IMR-90 (cell line): ENCODE data around the gene HIGD1C. TPM values are rescaled to one million over a fixed set of nuclear protein-coding genes. Genes with fewer than 3 reads are reported as not detected.

ENCODE experiments used
- ATAC-seq: fragments of 200-7000 bp; cut with Tn5 transposase; 2 replicates; pipeline ENCODE4 v1.9.1; 2020; ENCODE audit warnings: low read depth, mild to moderate bottlenecking, moderate library complexity
- BruUV-seq: library from RNA; stranded (reverse); fragments of 400-500 nt; replicated peaks from 2 replicates; lab custom pipeline; 2021; lab: Mats Ljungman, UMichigan
- CTCF ChIA-PET: fragments of 300-600 bp; formaldehyde crosslinking; extraction: SDS; loops from one replicate; lab custom pipeline; 2021; ENCODE audit warnings: antibody characterized with exemption; lab: Yijun Ruan, JAX
- POLR2A ChIA-PET: fragments of 300-600 bp; sonication (Branson Sonifier 250); formaldehyde crosslinking; loops from one replicate; lab custom pipeline; 2022; ENCODE audit warnings: antibody characterized with exemption; ENCODE audit not compliant: unreplicated experiment; lab: Charles Lee
- DNase-seq: peaks from one replicate; pipeline ENCODE4 v3.0.0; 2013
- H2AFZ ChIP-seq: replicated peaks from 2 replicates; pipeline ENCODE3; 2013; ENCODE audit warnings: low read length, mild to moderate bottlenecking; ENCODE audit not compliant: poor library complexity
- H2AK5ac ChIP-seq: 2 replicates; pipeline ENCODE4 v1.6.1; 2013; ENCODE audit warnings: low read depth, low read length, inconsistent platforms
- H2AK9ac ChIP-seq: replicated peaks from 2 replicates; pipeline ENCODE3; 2013; ENCODE audit warnings: mild to moderate bottlenecking, low read depth, low read length, moderate library complexity; ENCODE audit not compliant: poor library complexity
- H2BK120ac ChIP-seq: 2 replicates; pipeline ENCODE4 v1.6.1; 2013; ENCODE audit warnings: low read depth, low read length, inconsistent platforms
- H2BK15ac ChIP-seq: 3 replicates; pipeline ENCODE4 v1.6.1; 2013; ENCODE audit warnings: low read depth, low read length, inconsistent platforms
- H2BK20ac ChIP-seq: 2 replicates; pipeline ENCODE4 v1.6.1; 2013; ENCODE audit warnings: low read depth, mild to moderate bottlenecking, inconsistent platforms, low read length, moderate library complexity
- H2BK5ac ChIP-seq: 2 replicates; pipeline ENCODE4 v1.6.1; 2013; ENCODE audit warnings: mild to moderate bottlenecking, low read depth, low read length, inconsistent platforms; ENCODE audit not compliant: poor library complexity, severe bottlenecking
- H3K14ac ChIP-seq: replicated peaks from 2 replicates; pipeline ENCODE4 v1.6.1; 2013; ENCODE audit warnings: low read depth, low read length, inconsistent platforms
- H3K18ac ChIP-seq: 2 replicates; pipeline ENCODE4 v1.6.1; 2013; ENCODE audit warnings: low read depth, low read length, control low read depth
- H3K23ac ChIP-seq: 2 replicates; pipeline ENCODE4 v1.6.1; 2013; ENCODE audit warnings: low read depth, low read length, inconsistent platforms
- H3K27ac ChIP-seq: 2 replicates; pipeline ENCODE4 v1.5.1; 2013; ENCODE audit warnings: mild to moderate bottlenecking, control low read depth, low read length; ENCODE audit not compliant: insufficient read depth
- H3K27me3 ChIP-seq: 2 replicates; pipeline ENCODE4 v1.6.1; 2013; ENCODE audit warnings: low read length; ENCODE audit not compliant: control insufficient read depth, insufficient read depth
- H3K36me3 ChIP-seq: 2 replicates; pipeline ENCODE4 v1.6.1; 2013; ENCODE audit warnings: low read length, mixed read lengths; ENCODE audit not compliant: control insufficient read depth, insufficient read depth
- H3K4ac ChIP-seq: 2 replicates; pipeline ENCODE4 v1.6.1; 2013; ENCODE audit warnings: low read depth, low read length, inconsistent platforms
- H3K4me1 ChIP-seq: 2 replicates; pipeline ENCODE4 v1.6.1; 2013; ENCODE audit warnings: low read length, mixed read lengths; ENCODE audit not compliant: control insufficient read depth, insufficient read depth
- H3K4me2 ChIP-seq: 2 replicates; pipeline ENCODE4 v1.6.1; 2013; ENCODE audit warnings: low read depth, mild to moderate bottlenecking, control low read depth, low read length, moderate library complexity
- H3K4me3 ChIP-seq: 2 replicates; pipeline ENCODE4 v1.5.1; 2013; ENCODE audit warnings: low read depth, mild to moderate bottlenecking, control low read depth, low read length, moderate library complexity; ENCODE audit not compliant: insufficient read depth
- H3K56ac ChIP-seq: 2 replicates; pipeline ENCODE4 v1.6.1; 2013; ENCODE audit warnings: low read length, inconsistent platforms; ENCODE audit not compliant: insufficient read depth; ENCODE audit errors: extremely low read depth
- H3K79me1 ChIP-seq, 2 experiments: 2 replicates each; pipeline ENCODE4 v1.6.1; 2013; ENCODE audit warnings: low read length in 2 of 2, inconsistent platforms in 1 of 2, low read depth in 1 of 2
- H3K9ac ChIP-seq: 2 replicates; pipeline ENCODE4 v1.6.1; 2013; ENCODE audit warnings: low read depth, low read length, control low read depth
- H3K9me1 ChIP-seq: 2 replicates; pipeline ENCODE4 v1.6.1; 2013; ENCODE audit warnings: low read length, inconsistent platforms; ENCODE audit not compliant: insufficient read depth
- H3K9me3 ChIP-seq: 2 replicates; pipeline ENCODE4 v1.6.1; 2013; ENCODE audit warnings: low read length; ENCODE audit not compliant: control insufficient read depth, insufficient read depth
- H4K20me1 ChIP-seq: 2 replicates; pipeline ENCODE4 v1.6.1; 2013; ENCODE audit warnings: low read length, inconsistent platforms; ENCODE audit not compliant: insufficient read depth
- H4K5ac ChIP-seq: 2 replicates; pipeline ENCODE4 v1.6.1; 2013; ENCODE audit warnings: mild to moderate bottlenecking, low read depth, low read length, control low read depth
- H4K8ac ChIP-seq, 2 experiments: 2 replicates each; pipeline ENCODE4 v1.6.1; 2013; ENCODE audit warnings: low read depth in 2 of 2, low read length in 2 of 2, control low read depth in 1 of 2, inconsistent platforms in 1 of 2
- H4K91ac ChIP-seq: 2 replicates; pipeline ENCODE4 v1.6.1; 2013; ENCODE audit warnings: low read depth, low read length, inconsistent platforms; ENCODE audit not compliant: insufficient read depth
- MAFK ChIP-seq: IDR thresholded peaks from 2 replicates; pipeline ENCODE4 v1.6.1; 2012; ENCODE audit warnings: low read depth, low read length, improper control_type of control experiment
- MXI1 ChIP-seq: IDR thresholded peaks from 2 replicates; pipeline ENCODE4 v1.6.1; 2012; ENCODE audit warnings: low read depth, mild to moderate bottlenecking, low read length, moderate library complexity, borderline replicate concordance
- WGBS, 2 experiments: methylation state at CpG; one replicate each; pipeline versions ENCODE4 v1.1.5 to v1.1.7; 2013; ENCODE audit warnings: missing lambda C conversion rate in 2 of 2; ENCODE audit not compliant: insufficient read length in 1 of 2; ENCODE audit errors: extremely low coverage in 2 of 2; 5-methylcytosine and 5-hydroxymethylcytosine counted together
- dilution Hi-C: fragments of 300-500 bp; cut with HindIII; formaldehyde crosslinking; loops from one replicate; pipeline ENCODE4 v1.14.3; 2018; ENCODE audit warnings: low sequenced_read_pairs; ENCODE audit not compliant: unreplicated experiment
- in situ Hi-C: fragments of 300-500 bp; cut with MboI; formaldehyde crosslinking; loops from 3 replicates; pipeline ENCODE4 v1.14.3; 2019; ENCODE audit warnings: low sequenced_read_pairs, inconsistent platforms, mixed read lengths
- intact Hi-C: fragments of 100-400 bp; cut with micrococcal nuclease; formaldehyde crosslinking; loops from 2 replicates; pipeline ENCODE4 v1.10.0; 2022
- polyA plus RNA-seq, 3 experiments: library from polyadenylated mRNA; depleted of rRNA; stranded (reverse); fragments of >200 nt; gene quantifications; 2 replicates each; pipeline ENCODE4 v1.2.3, GENCODE V29; 2012; ENCODE audit warnings: low replicate concordance in 1 of 3
- total RNA-seq: library from RNA; depleted of rRNA; stranded (reverse); fragments of >200 nt; gene quantifications from 2 replicates; pipeline ENCODE4 v1.2.3, GENCODE V29; 2012

The HIGD1C gene
- total and polyA plus RNA-seq, 2 of the 4 experiments (the other 2 are of a cell fraction), result not detected

DNA sequence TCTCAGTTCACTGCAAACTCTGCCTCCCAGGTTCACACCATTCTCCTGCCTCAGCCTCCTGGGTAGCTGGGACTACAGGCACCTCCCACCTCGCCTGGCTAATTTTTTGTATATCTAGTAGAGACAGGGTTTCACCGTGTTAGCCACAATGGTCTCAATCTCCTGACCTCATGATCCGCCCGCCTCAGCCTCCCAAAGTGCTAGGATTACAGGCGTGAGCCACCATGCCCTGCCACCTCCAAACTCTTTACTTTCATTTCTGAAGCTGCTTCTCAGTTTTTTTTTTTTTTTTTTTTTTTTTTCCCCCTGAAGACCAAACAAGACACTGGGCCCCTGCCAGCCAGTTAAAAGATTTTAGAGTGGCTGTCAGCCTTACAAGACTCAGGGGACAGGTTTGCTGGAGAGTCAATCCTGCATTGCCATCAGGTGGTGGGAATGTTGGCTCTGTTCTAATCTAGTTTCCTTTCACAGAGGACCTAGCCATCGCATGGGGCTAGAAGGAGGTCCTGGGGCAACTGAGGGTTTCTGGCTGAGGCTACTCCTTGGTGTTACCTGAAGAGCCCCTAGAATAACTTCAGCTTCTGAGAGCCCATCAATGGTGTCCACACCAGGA, 37.4 kb upstream of the HIGD1C start:
- H3K4me1 ChIP-seq, result peaks cover 7% of the 10 kb centered on the region
- no peaks in the 10 kb centered on the region for H3K36me3 ChIP-seq
- intact Hi-C loops, result no loop called here
- H2BK20ac ChIP-seq, result no peak overlapping the region
- no TSS peak for BruUV-seq
- H2AK5ac ChIP-seq, result no peak overlapping the region
- H4K8ac ChIP-seq, result no peak overlapping the region
- H4K20me1 ChIP-seq, result no peaks in the 10 kb centered on the region
- no peak overlapping the region for H3K23ac ChIP-seq
- dilution Hi-C loops, result no loop called here
- 0 out of 2 replicates have a peak, but pooled peaks cover 4% of the 10 kb centered on the region for H3K9me1 ChIP-seq
- H3K9me3 ChIP-seq, result peaks cover 43% of the 10 kb centered on the region
- POLR2A ChIA-PET, result no interaction called here
- H3K4me3 ChIP-seq, result no peak overlapping the region
- WGBS, 2 experiments, result 66% methylated on average over 3 of the region's 6 CpGs; no CpG with 5 or more reads in 1 of the 2 experiments
- in situ Hi-C loops, result no loop called here
- H3K14ac ChIP-seq, result no peak overlapping the region
- H2BK120ac ChIP-seq, result no peak overlapping the region
- H3K56ac ChIP-seq, result no peak overlapping the region
- H3K27ac ChIP-seq, result no peak overlapping the region
- no peak overlapping the region for H2BK15ac ChIP-seq
- DNase-seq (no peak), ATAC-seq (no peak)
- no peak overlapping the region for H4K91ac ChIP-seq
- H2AK9ac ChIP-seq, result no peak overlapping the region
- no peak overlapping the region for H3K9ac ChIP-seq
- H3K4me2 ChIP-seq, result no peak overlapping the region
- H3K4ac ChIP-seq, result no peak overlapping the region
- no peaks in the 10 kb centered on the region for H3K79me1 ChIP-seq
- CTCF ChIA-PET, result interaction anchor here (0.6 kb wide), 1 partner anchor 352 kb away, joined by 3 read pairs; no protein-coding TSS in a partner anchor
- TF ChIP-seq MAFK (no peak), MXI1 (no peak)
- no peaks in the 10 kb centered on the region for H3K27me3 ChIP-seq
- no peak overlapping the region for H3K18ac ChIP-seq
- no peak overlapping the region for H4K5ac ChIP-seq
- H2AFZ ChIP-seq, result no peak overlapping the region
- H2BK5ac ChIP-seq, result no peak overlapping the region
